Activated naive CD8-positive, alpha-beta T cell treated with anti-CD3 and anti-CD28 coated beads, Interleukin-2, amount 10 ng/mL, durations not matched to agents 7 days and 5 days (primary cell): Measurements from ENCODE around the gene KIF26A. TPM values are rescaled to one million over a fixed set of nuclear protein-coding genes. Genes with fewer than 3 reads are reported as not detected.
A peak's percentile ranks its signal among the peaks of the same experiment; 100 is the strongest.

Experiments
- ATAC-seq: fragments of 150-1000 bp; cut with Tn5 transposase; one replicate; pipeline ENCODE4 v1.10.0; 2021; ENCODE audit warnings: low read depth, moderate library complexity
- POLR2A ChIA-PET: fragments of 350-600 bp; sonication (Branson Sonifier 250); formaldehyde crosslinking; loops from one replicate; lab custom pipeline; 2021; ENCODE audit warnings: antibody characterized with exemption; lab: Charles Lee
- DNase-seq: peaks from one replicate; pipeline ENCODE4 v3.0.0; 2021
- H3K27ac Mint-ChIP-seq: one replicate; pipeline ENCODE4 v1.8.0; 2022; ENCODE audit warnings: mild to moderate bottlenecking, mixed read lengths
- H3K27me3 Mint-ChIP-seq: one replicate; pipeline ENCODE4 v1.8.0; 2022; ENCODE audit warnings: mild to moderate bottlenecking, moderate library complexity, mixed read lengths
- H3K36me3 Mint-ChIP-seq: one replicate; pipeline ENCODE4 v1.8.0; 2021; ENCODE audit warnings: mild to moderate bottlenecking, mixed read lengths
- H3K4me1 Mint-ChIP-seq: one replicate; pipeline ENCODE4 v1.8.0; 2021; ENCODE audit warnings: mixed read lengths
- H3K4me3 Mint-ChIP-seq: one replicate; pipeline ENCODE4 v1.8.0; 2022; ENCODE audit warnings: mild to moderate bottlenecking, moderate library complexity, mixed read lengths
- H3K9me3 Mint-ChIP-seq: one replicate; pipeline ENCODE4 v1.8.0; 2021; ENCODE audit warnings: mixed read lengths
- total RNA-seq, 2 experiments: library from RNA; stranded (reverse); gene quantifications; one replicate each; pipeline ENCODE4 v1.2.3, GENCODE V29; 2021

Gene KIF26A
- under 1 TPM; 0.17 to 0.26 TPM for total RNA-seq

- ATAC-seq (peak; percentile 25), DNase-seq (peak; percentile 52)
- no peaks in the 10 kb centered on the region for H3K4me1 Mint-ChIP-seq
- no peak within 1 kb of the TSS for H3K27ac Mint-ChIP-seq
- H3K9me3 Mint-ChIP-seq = no peaks in the 10 kb centered on the region
- POLR2A ChIA-PET = no interaction called here
- H3K36me3 Mint-ChIP-seq = no peaks in the 10 kb centered on the region
- peak within 1 kb of the TSS; percentile 42 for H3K4me3 Mint-ChIP-seq
- peaks cover 34% of the 10 kb centered on the region for H3K27me3 Mint-ChIP-seq
Observed at GRCh38 chr14:104138098-104138717, at the start of gene KIF26A. TSS of gene KIF26A (plus strand) at chr14:104138587. CDS start at chr14:104138723, 136 bp downstream.

GRCh38 chr14:104090071-104090748 lies 48.2 kb upstream of the KIF26A start:
- Mint-ChIP-seq H3K9me3 (no peaks in the 10 kb centered on the region), H3K4me3 (no peak overlapping the region), H3K27me3 (no peaks in the 10 kb centered on the region), H3K36me3 (no peaks in the 10 kb centered on the region), H3K27ac (no peak overlapping the region), H3K4me1 (peaks cover 4% of the 10 kb centered on the region)
- no peak for ATAC-seq
- POLR2A ChIA-PET = no interaction called here
- no peak for DNase-seq

- H3K9me3 Mint-ChIP-seq = no peaks in the 10 kb centered on the region
- no peak for DNase-seq
- H3K36me3 Mint-ChIP-seq = no peaks in the 10 kb centered on the region
- no peak for ATAC-seq
- no peak overlapping the region for H3K27ac Mint-ChIP-seq
- peaks cover 4% of the 10 kb centered on the region for H3K4me1 Mint-ChIP-seq
- POLR2A ChIA-PET = no interaction called here
- H3K27me3 Mint-ChIP-seq = no peaks in the 10 kb centered on the region
- H3K4me3 Mint-ChIP-seq = no peak overlapping the region
Observed at GRCh38 chr14:104091061-104091926, 47.1 kb upstream of the KIF26A start.

- POLR2A ChIA-PET = no interaction called here
- Mint-ChIP-seq H3K27me3 (no peaks in the 10 kb centered on the region), H3K4me1 (peaks cover 4% of the 10 kb centered on the region), H3K36me3 (no peaks in the 10 kb centered on the region), H3K9me3 (no peaks in the 10 kb centered on the region), H3K4me3 (no peak overlapping the region), H3K27ac (no peak overlapping the region)
- DNase-seq (no peak), ATAC-seq (no peak)
Observed at GRCh38 chr14:104091927-104092771, 46.2 kb upstream of the KIF26A start.

- Mint-ChIP-seq H3K4me3 (no peak overlapping the region), H3K36me3 (no peaks in the 10 kb centered on the region), H3K9me3 (no peaks in the 10 kb centered on the region), H3K27me3 (no peaks in the 10 kb centered on the region), H3K27ac (no peak overlapping the region), H3K4me1 (peaks cover 4% of the 10 kb centered on the region)
- DNase-seq = no peak
- ATAC-seq = no peak
- POLR2A ChIA-PET = no interaction called here
Observed at GRCh38 chr14:104092931-104093365, 45.4 kb upstream of the KIF26A start.

- H3K27ac Mint-ChIP-seq = no peak overlapping the region
- H3K4me3 Mint-ChIP-seq = no peak overlapping the region
- H3K27me3 Mint-ChIP-seq = no peaks in the 10 kb centered on the region
- no peaks in the 10 kb centered on the region for H3K9me3 Mint-ChIP-seq
- DNase-seq (no peak), ATAC-seq (peak; percentile 16)
- H3K36me3 Mint-ChIP-seq = no peaks in the 10 kb centered on the region
- peaks cover 4% of the 10 kb centered on the region for H3K4me1 Mint-ChIP-seq
- POLR2A ChIA-PET = no interaction called here
Observed at GRCh38 chr14:104093366-104094055, 44.9 kb upstream of the KIF26A start.

GRCh38 chr14:104094056-104094708 lies 44.2 kb upstream of the KIF26A start:
- H3K4me1 Mint-ChIP-seq = peaks cover 4% of the 10 kb centered on the region

GRCh38 chr14:104094709-104095425 lies 43.5 kb upstream of the KIF26A start:
- Mint-ChIP-seq H3K27ac (no peak overlapping the region), H3K4me1 (peaks cover 4% of the 10 kb centered on the region), H3K9me3 (no peaks in the 10 kb centered on the region), H3K36me3 (no peaks in the 10 kb centered on the region), H3K27me3 (no peaks in the 10 kb centered on the region), H3K4me3 (no peak overlapping the region)
- DNase-seq = peak; percentile 88
- POLR2A ChIA-PET = no interaction called here
- peak; percentile 69 for ATAC-seq

More at GRCh38 chr14:104094056-104094708, 44.2 kb upstream of the KIF26A start:
- Mint-ChIP-seq H3K27ac (no peak overlapping the region), H3K4me3 (no peak overlapping the region), H3K27me3 (no peaks in the 10 kb centered on the region), H3K36me3 (no peaks in the 10 kb centered on the region), H3K9me3 (no peaks in the 10 kb centered on the region)
- POLR2A ChIA-PET = no interaction called here
- no peak for ATAC-seq
- DNase-seq = no peak

GRCh38 chr14:104095426-104096310 lies 42.7 kb upstream of the KIF26A start:
- DNase-seq (no peak), ATAC-seq (no peak)
- no peaks in the 10 kb centered on the region for H3K27me3 Mint-ChIP-seq
- H3K36me3 Mint-ChIP-seq = no peaks in the 10 kb centered on the region
- POLR2A ChIA-PET = no interaction called here
- no peak overlapping the region for H3K4me3 Mint-ChIP-seq
- peaks cover 4% of the 10 kb centered on the region for H3K4me1 Mint-ChIP-seq
- no peaks in the 10 kb centered on the region for H3K9me3 Mint-ChIP-seq
- H3K27ac Mint-ChIP-seq = no peak overlapping the region

- Mint-ChIP-seq H3K27ac (no peak overlapping the region), H3K4me3 (no peak overlapping the region), H3K9me3 (no peaks in the 10 kb centered on the region), H3K4me1 (peaks cover 4% of the 10 kb centered on the region), H3K27me3 (no peaks in the 10 kb centered on the region), H3K36me3 (no peaks in the 10 kb centered on the region)
- ATAC-seq (no peak), DNase-seq (no peak)
- POLR2A ChIA-PET = no interaction called here
Observed at GRCh38 chr14:104096318-104096717, 42.1 kb upstream of the KIF26A start.
